ENCODE results near the gene ANGPTL8. TPM values are rescaled to one million over a fixed set of nuclear protein-coding genes. Genes with fewer than 3 reads are reported as not detected.
A peak's percentile ranks its signal among the peaks of the same experiment; 100 is the strongest.

The ANGPTL8 gene
- total and polyA plus RNA-seq, 12 donors: 0.34 to 13.0 (median 1.7) TPM; not detected in 6

GRCh38 chr19:11198175-11198534, 41.3 kb upstream of the ANGPTL8 start:
- Histone ChIP-seq H3K36me3 (peaks cover 5 to 72% (median 24%) of the 10 kb centered on the region in 9 donors), H3K9me3 (no peaks in the 10 kb centered on the region)
- no peak for DNase-seq

GRCh38 chr19:11198769-11199424, 40.5 kb upstream of the ANGPTL8 start:
- Histone ChIP-seq H3K4me3 (no peak overlapping the region), H3K4me1 (peaks cover 16 to 64% (median 47%) of the 10 kb centered on the region in 9 donors), H3K9me3 (no peaks in the 10 kb centered on the region), H3K27me3 (peaks cover 0 to 7% (median 0%) of the 10 kb centered on the region in 7 donors), H3K36me3 (peaks cover 0 to 71% (median 17%) of the 10 kb centered on the region in 9 donors), H3K27ac (peak overlapping the region; percentile 82 to 98 (median 90))
- intact Hi-C loops (cut with DNase I): loop anchor here in 4 of 10 donors (5.0 kb wide), 2 partner anchors 42 to 52 kb away; partner anchors contain the start of gene SPC24 (in 3 of the 4)
- 55 to 59% methylated on average over 7 of the region's 7 CpGs for WGBS, 2 donors
- DNase-seq (no peak), ATAC-seq (peak in 1 of 8 donors; percentile 10)
- TF ChIP-seq CTCF (IDR thresholded peaks at IDR 0.05): no peak

More at GRCh38 chr19:11198175-11198534, 41.3 kb upstream of the ANGPTL8 start:
- peak overlapping the region in 6 of 10 donors; percentile 65 to 88 (median 70) for H3K4me3 ChIP-seq
- H3K4me1 ChIP-seq: peaks cover 13 to 64% (median 47%) of the 10 kb centered on the region in 9 donors
- WGBS, 2 donors: 69 to 78% methylated on average over 7 of the region's 7 CpGs
- no peak for TF ChIP-seq CTCF (IDR thresholded peaks at IDR 0.05)
- H3K27ac ChIP-seq: peak overlapping the region; percentile 82 to 98 (median 90)
- ATAC-seq: no peak
- intact Hi-C loops (cut with DNase I): loop anchor here in 4 of 10 donors (5.0 kb wide), 2 partner anchors 41 to 51 kb away; partner anchors contain the start of gene SPC24 (in 3 of the 4)
- H3K27me3 ChIP-seq: peaks cover 0 to 7% (median 0%) of the 10 kb centered on the region in 7 donors

GRCh38 chr19:11199517-11199916, 39.9 kb upstream of the ANGPTL8 start:
- TF ChIP-seq CTCF (IDR thresholded peaks at IDR 0.05): no peak
- DNase-seq (no peak), ATAC-seq (no peak)
- Histone ChIP-seq H3K27ac (peak overlapping the region in 8 of 10 donors; percentile 4 to 98 (median 90)), H3K27me3 (peaks cover 0 to 7% (median 0%) of the 10 kb centered on the region in 7 donors), H3K4me1 (peaks cover 11 to 64% (median 47%) of the 10 kb centered on the region in 9 donors), H3K36me3 (peaks cover 0 to 71% (median 11%) of the 10 kb centered on the region in 9 donors), H3K9me3 (no peaks in the 10 kb centered on the region), H3K4me3 (no peak overlapping the region)
- WGBS, 2 donors: 69 to 91% methylated on average over 5 of the region's 5 CpGs
- intact Hi-C loops (cut with DNase I): loop anchor here in 4 of 10 donors (5.0 kb wide), 2 partner anchors 42 to 52 kb away; partner anchors contain the start of gene SPC24 (in 3 of the 4)

- DNase-seq (no peak), ATAC-seq (no peak)
- Histone ChIP-seq H3K4me3 (no peak overlapping the region), H3K9me3 (no peaks in the 10 kb centered on the region), H3K4me1 (peaks cover 14 to 64% (median 46%) of the 10 kb centered on the region in 9 donors), H3K36me3 (peaks cover 0 to 73% (median 11%) of the 10 kb centered on the region in 9 donors), H3K27ac (peak overlapping the region in 1 of 10 donors; percentile 98), H3K27me3 (peaks cover 0 to 7% (median 0%) of the 10 kb centered on the region in 7 donors)
- intact Hi-C loops (cut with DNase I): loop anchor here in 7 of 10 donors (5.0 to 10.0 kb wide), 3 partner anchors 63 to 165 kb away; no protein-coding TSS in a partner anchor
- TF ChIP-seq CTCF (IDR thresholded peaks at IDR 0.05): no peak
- WGBS, 2 donors: 89 to 95% methylated on average over 15 of the region's 15 CpGs
These were observed 39.3 kb upstream of the ANGPTL8 start for GRCh38 chr19:11200015-11200574.

Data from heart right ventricle (tissue), 16 donors.